GM18508 (cell line): ENCODE data around the gene LRRC37A3.
"Not testable (repeated sequence)": the region's sequence is repeated elsewhere in the genome, so short reads cannot be mapped to it uniquely, and the experiment has no call there.

Source experiments
- ATAC-seq: cut with Tn5 transposase; IDR thresholded peaks from one replicate; pipeline ENCODE4 v1.9.1; 2021; ENCODE audit warnings: moderate number of reproducible peaks; ENCODE audit not compliant: insufficient read depth, unreplicated experiment

LRRC37A3 gene

GRCh38 chr17:64837018-64837761, 82.1 kb downstream of the LRRC37A3 start:
- ATAC-seq = peak; percentile 74

- ATAC-seq = peak; percentile 11
Measured at GRCh38 chr17:64836623-64837017, 82.7 kb downstream of the LRRC37A3 start.

DNA sequence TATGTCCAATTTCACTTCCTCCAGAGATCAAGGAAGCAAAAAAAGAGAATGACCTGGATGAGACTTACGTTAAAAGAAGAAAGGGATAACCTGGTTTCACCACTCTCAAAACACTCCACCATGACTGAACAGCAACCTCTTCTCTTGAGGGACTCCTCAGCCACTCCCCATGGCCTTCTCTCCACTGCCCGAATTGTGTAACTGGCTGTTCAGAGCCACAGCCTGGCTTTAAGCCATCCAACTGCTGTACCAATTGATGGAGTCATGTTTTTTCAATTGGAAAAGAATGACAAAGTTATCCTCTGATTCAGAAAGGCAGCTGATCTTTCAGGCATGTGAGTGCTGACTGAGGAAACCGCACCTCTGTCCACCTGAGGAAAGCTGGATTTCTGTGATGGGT, 85.2 kb downstream of the LRRC37A3 start:
- not testable (repeated sequence) for ATAC-seq

DNA sequence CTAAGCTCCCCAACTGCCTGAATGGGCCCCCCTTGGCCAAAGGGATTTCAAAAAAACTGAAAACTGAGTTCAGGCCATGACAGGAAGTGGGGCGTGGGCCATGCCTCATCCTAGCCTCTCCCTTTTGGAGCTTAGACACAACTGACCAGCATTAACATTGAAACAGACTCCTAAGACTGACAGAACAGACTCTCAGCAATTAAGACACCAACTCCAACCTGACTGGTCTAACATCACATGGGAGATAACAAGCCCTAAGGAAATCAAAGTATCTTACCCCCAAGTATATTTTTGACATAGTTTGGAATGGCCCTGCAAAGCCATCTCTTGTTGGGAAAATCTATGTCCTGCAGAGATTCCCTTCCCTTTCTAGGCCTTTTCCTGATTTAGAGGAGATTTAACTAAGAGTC, 88.6 kb downstream of the LRRC37A3 start:
- not testable (repeated sequence) for ATAC-seq

DNA sequence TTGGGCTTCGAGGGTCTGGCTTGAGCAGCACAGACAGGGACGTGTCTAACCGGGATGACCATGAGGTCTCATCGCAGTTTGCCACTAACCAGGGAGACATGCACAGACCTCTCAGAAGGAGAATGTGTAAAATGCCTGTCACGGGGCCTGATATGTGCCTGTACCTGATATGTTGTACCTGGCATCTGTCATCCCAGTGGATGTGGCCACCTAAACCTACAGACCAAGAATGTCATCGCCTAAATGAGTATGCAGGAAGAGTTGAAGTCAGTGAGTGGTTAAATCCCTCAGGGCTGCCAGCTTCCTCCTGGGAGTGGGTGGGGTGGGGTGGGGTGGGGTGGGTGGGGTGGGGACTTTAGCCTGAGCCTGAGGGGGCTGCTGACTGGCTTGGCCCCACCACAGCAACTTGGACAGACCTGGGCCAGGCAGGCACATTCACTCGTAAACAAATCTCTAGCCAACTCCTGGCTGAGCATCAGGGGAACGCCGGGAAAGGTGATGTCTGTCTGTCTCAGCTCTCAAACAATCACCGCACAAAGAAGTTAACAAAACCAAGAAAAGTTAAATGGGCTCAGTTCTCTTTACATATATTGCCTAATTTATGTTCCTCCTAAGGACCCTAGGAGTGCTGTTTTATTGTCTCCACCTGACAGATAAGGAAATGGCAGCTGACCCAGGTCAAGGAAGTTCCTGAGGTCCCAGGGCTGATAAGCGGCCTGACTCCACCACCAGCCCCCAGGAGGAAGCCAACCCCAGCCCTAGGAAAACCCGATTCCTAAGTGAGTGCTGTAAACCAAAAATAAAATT, 89.3 kb downstream of the LRRC37A3 start:
- ATAC-seq = not testable (repeated sequence)

DNA sequence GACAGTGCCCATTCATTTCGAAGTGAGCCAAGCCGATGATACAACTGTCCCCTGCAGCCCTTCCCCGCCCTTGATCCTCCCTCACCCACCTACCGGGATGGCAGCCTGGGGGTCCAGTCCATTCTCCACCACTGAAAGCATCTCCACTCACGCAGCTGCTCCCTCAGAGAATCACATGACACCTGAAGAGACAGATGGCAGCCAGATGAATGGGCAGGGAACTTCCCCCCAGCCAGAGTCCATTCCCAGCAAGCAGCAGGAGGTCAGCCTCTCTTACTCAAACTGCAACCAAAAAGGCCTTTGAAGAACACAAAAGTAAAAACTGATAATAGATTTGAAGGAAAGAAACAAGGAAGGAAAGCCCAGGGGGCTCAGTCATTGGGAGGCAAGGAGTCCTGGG, 90.2 kb downstream of the LRRC37A3 start:
- ATAC-seq = not testable (repeated sequence)

DNA sequence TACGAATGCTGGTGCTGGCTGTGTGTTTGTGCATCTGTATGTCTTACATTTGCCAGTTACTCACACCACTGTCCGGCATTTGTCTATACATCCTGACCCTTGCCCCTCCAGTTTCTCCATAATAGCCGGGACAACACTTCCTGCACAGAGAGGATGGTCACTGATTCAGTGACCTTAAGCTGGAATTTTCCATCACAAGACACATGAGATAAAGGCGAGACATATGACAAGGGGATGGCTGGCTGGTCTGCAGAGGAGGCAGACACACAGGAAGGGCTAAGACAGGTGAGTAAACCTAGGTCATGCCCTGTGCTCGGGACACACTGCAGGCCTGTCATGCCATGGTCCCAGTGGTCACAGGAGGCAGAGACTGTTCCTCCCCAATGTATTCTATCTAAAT, 100.4 kb downstream of the LRRC37A3 start:
- not testable (repeated sequence) for ATAC-seq

GRCh38 chr17:64815833-64816198, 103.5 kb downstream of the LRRC37A3 start:
- not testable (repeated sequence) for ATAC-seq

GRCh38 chr17:64814993-64815832, 104.1 kb downstream of the LRRC37A3 start:
- not testable (repeated sequence) for ATAC-seq

DNA sequence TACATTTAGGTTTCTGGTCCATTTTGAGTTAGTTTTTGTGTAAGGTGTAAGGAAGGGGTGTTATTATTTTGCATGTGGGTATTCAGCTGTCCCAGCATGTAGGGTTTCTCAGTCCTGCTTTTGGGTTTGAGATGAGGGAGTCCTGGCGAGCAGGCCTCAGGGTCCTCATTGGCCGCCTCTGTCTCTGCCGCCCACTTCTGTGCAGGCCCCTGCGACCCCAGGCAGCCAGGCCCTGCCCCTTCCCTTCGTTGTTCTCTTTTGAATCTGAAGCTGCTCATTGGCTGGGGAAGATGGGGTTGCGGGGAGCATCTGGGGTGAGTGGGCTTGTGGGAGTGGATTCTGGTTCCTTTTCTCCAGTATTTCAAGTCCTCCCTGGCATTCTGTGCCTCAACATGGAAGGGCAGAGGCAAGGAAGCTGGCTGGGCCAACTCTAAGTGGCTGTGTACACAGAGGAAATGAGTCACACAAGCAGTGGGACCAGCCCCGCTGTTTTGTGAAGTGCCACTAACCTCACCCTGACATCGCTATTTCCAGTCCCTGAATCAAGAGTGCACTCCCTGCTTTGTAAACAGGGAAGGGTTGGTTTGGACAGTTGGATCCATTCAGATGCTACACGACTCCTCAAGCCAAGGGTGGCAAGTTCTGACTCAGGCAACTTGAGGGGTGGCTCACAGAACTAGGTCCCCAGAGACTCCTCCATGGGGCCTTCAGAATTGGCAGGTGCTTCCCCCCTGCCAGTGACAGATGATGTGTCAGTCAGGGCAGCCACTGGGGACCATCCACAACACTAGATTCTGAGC, 110.9 kb downstream of the LRRC37A3 start:
- ATAC-seq = not testable (repeated sequence)
